Measurements from ENCODE around the gene ZSCAN18.

DNA sequence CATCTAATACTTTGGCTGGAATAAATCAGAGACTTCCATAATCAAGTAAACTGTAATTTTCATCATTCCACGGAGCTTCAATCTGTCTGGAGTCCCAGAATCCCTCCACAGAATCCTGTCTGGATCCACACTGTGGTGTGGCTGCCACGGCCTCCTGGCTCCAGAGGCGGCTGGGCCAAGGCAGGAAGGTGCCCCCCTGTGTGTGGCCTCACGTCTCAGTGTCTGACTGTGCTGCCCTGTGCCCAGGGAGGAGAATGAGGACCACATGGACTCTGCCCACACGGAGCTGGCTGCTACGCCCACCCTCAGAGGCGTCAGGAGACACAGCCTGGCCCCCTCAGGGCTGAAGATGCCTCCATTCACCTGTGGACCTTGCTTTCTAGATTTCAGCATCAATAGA is 51.2 kb downstream of the ZSCAN18 start:
- TF ChIP-seq, protein P1, sequence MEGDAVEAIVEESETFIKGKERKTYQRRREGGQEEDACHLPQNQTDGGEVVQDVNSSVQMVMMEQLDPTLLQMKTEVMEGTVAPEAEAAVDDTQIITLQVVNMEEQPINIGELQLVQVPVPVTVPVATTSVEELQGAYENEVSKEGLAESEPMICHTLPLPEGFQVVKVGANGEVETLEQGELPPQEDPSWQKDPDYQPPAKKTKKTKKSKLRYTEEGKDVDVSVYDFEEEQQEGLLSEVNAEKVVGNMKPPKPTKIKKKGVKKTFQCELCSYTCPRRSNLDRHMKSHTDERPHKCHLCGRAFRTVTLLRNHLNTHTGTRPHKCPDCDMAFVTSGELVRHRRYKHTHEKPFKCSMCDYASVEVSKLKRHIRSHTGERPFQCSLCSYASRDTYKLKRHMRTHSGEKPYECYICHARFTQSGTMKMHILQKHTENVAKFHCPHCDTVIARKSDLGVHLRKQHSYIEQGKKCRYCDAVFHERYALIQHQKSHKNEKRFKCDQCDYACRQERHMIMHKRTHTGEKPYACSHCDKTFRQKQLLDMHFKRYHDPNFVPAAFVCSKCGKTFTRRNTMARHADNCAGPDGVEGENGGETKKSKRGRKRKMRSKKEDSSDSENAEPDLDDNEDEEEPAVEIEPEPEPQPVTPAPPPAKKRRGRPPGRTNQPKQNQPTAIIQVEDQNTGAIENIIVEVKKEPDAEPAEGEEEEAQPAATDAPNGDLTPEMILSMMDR (IDR thresholded peaks at IDR 0.05): no peak
- no peak for TF ChIP-seq POLR2A (IDR thresholded peaks at IDR 0.05)
